Kidney (tissue), 14 donors: Measurements from ENCODE around the gene KIAA1328. TPM values are rescaled to one million over a fixed set of nuclear protein-coding genes. Genes with fewer than 3 reads are reported as not detected.

ENCODE experiments used
- DNase-seq, 5 donors: peaks; one replicate each; pipeline ENCODE4 v3.0.0-alpha.2; 2013 to 2020
- FAIRE-seq: peaks from 2 replicates; lab custom pipeline; 2012; peaks lifted over from hg19 to GRCh38; lab: Jason Lieb, UNC
- H3K27ac ChIP-seq, 2 donors: one replicate each; pipeline ENCODE4 v1.7.0; 2013; ENCODE audit warnings: low read depth in 2 of 2, low read length in 2 of 2, inconsistent platforms in 1 of 2
- H3K27me3 ChIP-seq: one replicate; pipeline ENCODE4 v1.7.1; 2013; ENCODE audit warnings: low read length, inconsistent platforms; ENCODE audit not compliant: control insufficient read depth, insufficient read depth
- H3K36me3 ChIP-seq, 3 donors: one replicate each; pipeline versions ENCODE4 v1.7.0 to v1.7.1; 2013; ENCODE audit warnings: low read length in 3 of 3, control low read depth in 1 of 3, inconsistent platforms in 1 of 3; ENCODE audit not compliant: insufficient read depth in 3 of 3, control insufficient read depth in 2 of 3
- H3K4me1 ChIP-seq, 3 donors: one replicate each; pipeline versions ENCODE4 v1.7.0 to v1.7.1; 2013; ENCODE audit warnings: low read length in 3 of 3, inconsistent platforms in 1 of 3, low read depth in 1 of 3; ENCODE audit not compliant: control insufficient read depth in 2 of 3, insufficient read depth in 2 of 3
- H3K4me3 ChIP-seq, 3 donors: one replicate each; pipeline versions ENCODE4 v1.7.0 to v1.8.1; 2013; ENCODE audit warnings: low read length in 3 of 3, control low read depth in 1 of 3, inconsistent platforms in 1 of 3
- H3K9ac ChIP-seq, 3 donors: one replicate each; pipeline versions ENCODE4 v1.7.0 to v1.7.1; 2013; ENCODE audit warnings: low read length in 3 of 3, control low read depth in 1 of 3, inconsistent platforms in 1 of 3
- H3K9me3 ChIP-seq, 3 donors: one replicate each; pipeline versions ENCODE4 v1.7.0 to v1.7.1; 2013; ENCODE audit warnings: low read length in 3 of 3, control low read depth in 1 of 3, inconsistent platforms in 1 of 3; ENCODE audit not compliant: control insufficient read depth in 2 of 3, insufficient read depth in 1 of 3
- CTCF ChIP-seq: IDR thresholded peaks from 3 replicates; pipeline ENCODE4 v1.5.1; 2012; ENCODE audit warnings: mild to moderate bottlenecking, moderate library complexity, borderline replicate concordance; ENCODE audit not compliant: insufficient read depth; ENCODE audit errors: extremely low read depth
- intact Hi-C: fragments of 100-400 bp; cut with DNase I; formaldehyde crosslinking; loops from one replicate; pipeline ENCODE4 v1.11.1; 2022
- polyA plus RNA-seq: library from polyadenylated mRNA; stranded (reverse); fragments of 350-450 nt; fragmentation: Illumina TruSeq; extraction: RNeasy Lipid Tissue Mini Kit (QIAGEN cat#74804); gene quantifications from one replicate; pipeline ENCODE4 v1.2.3, GENCODE V29; 2014; ENCODE audit warnings: low read depth, low replicate concordance; ENCODE audit not compliant: insufficient read depth
- total RNA-seq: library from RNA; stranded (reverse); fragmentation: NEBNext Ultra II Directional; extraction: Animal tissue kit (Norgen Biotek cat#: 25700); gene quantifications from one replicate; pipeline ENCODE4 v1.2.1, GENCODE V29; 2021
- donor health status: control.
- donor health status: control.
- donor health status: control.
- donor health status: control.
- donor health status: control.
- donor health status: DM: yes; HTN: yes; CAD: no.
- donor health status: Normal renal cell carcinoma (clear cell type).

KIAA1328 gene
- total and polyA plus RNA-seq, 2 donors from 2014 or later: 2.7 to 11.6 TPM

- H3K27ac ChIP-seq: no peak overlapping the region
- DNase-seq (no peak), FAIRE-seq (no peak)
- H3K36me3 ChIP-seq: no peaks in the 10 kb centered on the region
- no peak for TF ChIP-seq CTCF
- intact Hi-C loops: no loop called here
- no peak overlapping the region for H3K9ac ChIP-seq
- H3K4me3 ChIP-seq: no peak overlapping the region
- no peaks in the 10 kb centered on the region for H3K4me1 ChIP-seq
- peaks cover 3% of the 10 kb centered on the region for H3K27me3 ChIP-seq
- H3K9me3 ChIP-seq: no peaks in the 10 kb centered on the region
Measured at GRCh38 chr18:37248281-37248680, 419.4 kb downstream of the KIAA1328 start.

- no peak for FAIRE-seq
Measured at GRCh38 chr18:37249171-37249886, 420.4 kb downstream of the KIAA1328 start.

GRCh38 chr18:37249895-37250618 is 421.1 kb downstream of the KIAA1328 start:
- Histone ChIP-seq H3K4me3 (no peak overlapping the region), H3K36me3 (no peaks in the 10 kb centered on the region), H3K9me3 (no peaks in the 10 kb centered on the region), H3K27me3 (peaks cover 3% of the 10 kb centered on the region), H3K27ac (no peak overlapping the region), H3K9ac (no peak overlapping the region), H3K4me1 (no peaks in the 10 kb centered on the region)
- intact Hi-C loops: no loop called here
- FAIRE-seq: no peak
- TF ChIP-seq CTCF: no peak
- no peak for DNase-seq

More at GRCh38 chr18:37249171-37249886, 420.4 kb downstream of the KIAA1328 start:
- Histone ChIP-seq H3K27me3 (peaks cover 3% of the 10 kb centered on the region), H3K9ac (no peak overlapping the region), H3K4me1 (no peaks in the 10 kb centered on the region), H3K9me3 (no peaks in the 10 kb centered on the region), H3K27ac (no peak overlapping the region), H3K36me3 (no peaks in the 10 kb centered on the region), H3K4me3 (no peak overlapping the region)
- no peak for TF ChIP-seq CTCF
- intact Hi-C loops: no loop called here
- no peak for DNase-seq
